ENCODE measurements around the gene HSBP1. TPM values are rescaled to one million over a fixed set of nuclear protein-coding genes. Genes with fewer than 3 reads are reported as not detected.

HSBP1 gene
- total and polyA plus RNA-seq, 2 of the 8 experiments (the other 6 are each of a cell fraction or from before 2014, with no cell fraction given) = 78.4 to 219 TPM

- no peak for TF ChIP-seq CHD7 (IDR thresholded peaks at IDR 0.05; ENCODE audit: insufficient replicate concordance, low read length)
- TF ChIP-seq PHF8 (conservative IDR thresholded peaks at IDR 0.05; ENCODE audit: low read depth, low read length) = no peak
- TF ChIP-seq, protein P1, sequence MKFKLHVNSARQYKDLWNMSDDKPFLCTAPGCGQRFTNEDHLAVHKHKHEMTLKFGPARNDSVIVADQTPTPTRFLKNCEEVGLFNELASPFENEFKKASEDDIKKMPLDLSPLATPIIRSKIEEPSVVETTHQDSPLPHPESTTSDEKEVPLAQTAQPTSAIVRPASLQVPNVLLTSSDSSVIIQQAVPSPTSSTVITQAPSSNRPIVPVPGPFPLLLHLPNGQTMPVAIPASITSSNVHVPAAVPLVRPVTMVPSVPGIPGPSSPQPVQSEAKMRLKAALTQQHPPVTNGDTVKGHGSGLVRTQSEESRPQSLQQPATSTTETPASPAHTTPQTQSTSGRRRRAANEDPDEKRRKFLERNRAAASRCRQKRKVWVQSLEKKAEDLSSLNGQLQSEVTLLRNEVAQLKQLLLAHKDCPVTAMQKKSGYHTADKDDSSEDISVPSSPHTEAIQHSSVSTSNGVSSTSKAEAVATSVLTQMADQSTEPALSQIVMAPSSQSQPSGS (IDR thresholded peaks at IDR 0.05; ENCODE audit: low read length) = no peak
- no peak for TF ChIP-seq SIRT6 (IDR thresholded peaks at IDR 0.05; ENCODE audit: low read length)
- peak; percentile 11 for TF ChIP-seq NANOG (IDR thresholded peaks at IDR 0.05; ENCODE audit: insufficient read depth, low read depth, low read length, poor library complexity, severe bottlenecking)
- no peak for TF ChIP-seq HDAC6 (IDR thresholded peaks at IDR 0.05; ENCODE audit: low read depth, low read length)
- no peak for TF ChIP-seq SIN3A (conservative IDR thresholded peaks at IDR 0.05 in 1 of 2, IDR thresholded peaks at IDR 0.05 in 1 of 2; ENCODE audit: low read depth in 1 of 2, low read length in 2 of 2)
- no peak for TF ChIP-seq SP2 (IDR thresholded peaks at IDR 0.05; ENCODE audit: low read length)
- TF ChIP-seq SIX5 (IDR thresholded peaks at IDR 0.05; ENCODE audit: low read depth, low read length) = no peak
Measured at GRCh38 chr16:83769397-83770008, 38.3 kb upstream of the HSBP1 start (continued).

Measured in H1 (cell line).